Ascending aorta (tissue), 2 donors: ENCODE measurements around the gene TREH. TPM values are rescaled to one million over a fixed set of nuclear protein-coding genes. Genes with fewer than 3 reads are reported as not detected.

ENCODE experiments used
- DNase-seq, 2 donors: peaks; one replicate each; pipeline ENCODE4 v3.0.0-alpha.2; 2019; ENCODE audit warnings: low spot score in 2 of 2
- H3K27ac ChIP-seq, 2 donors: fragments of 200-600 bp; sonication (generic); one replicate each; pipeline ENCODE4 v1.5.1; 2016 to 2017; ENCODE audit warnings: mild to moderate bottlenecking in 1 of 2
- H3K27me3 ChIP-seq: fragments of 200-600 bp; sonication (generic); one replicate; pipeline ENCODE4 v1.5.1; 2017
- H3K36me3 ChIP-seq, 2 donors: fragments of 200-600 bp; sonication (generic); one replicate each; pipeline ENCODE4 v1.5.1; 2016
- H3K4me1 ChIP-seq, 2 donors: fragments of 200-600 bp; sonication (generic); one replicate each; pipeline ENCODE4 v1.5.1; 2016 to 2017; ENCODE audit warnings: mild to moderate bottlenecking in 1 of 2
- H3K4me3 ChIP-seq, 2 donors: fragments of 200-600 bp; sonication (generic); one replicate each; pipeline ENCODE4 v1.5.1; 2016 to 2017; ENCODE audit warnings: mild to moderate bottlenecking in 1 of 2
- H3K9me3 ChIP-seq, 2 donors: fragments of 200-600 bp; sonication (generic); one replicate each; pipeline ENCODE4 v1.5.1; 2016
- CTCF ChIP-seq, 3 experiments: fragments of 200-600 bp in 2 of 3; fragments of 450-650 bp in 1 of 3; sonication (generic) in 2 of 3; IDR thresholded peaks; one replicate each; pipeline ENCODE4 v1.5.1; 2016 to 2019; ENCODE audit warnings: antibody characterized with exemption in 3 of 3, mild to moderate bottlenecking in 1 of 3, moderate library complexity in 1 of 3
- intact Hi-C: fragments of 100-400 bp; cut with DNase I; formaldehyde crosslinking; loops from one replicate; pipeline ENCODE4 v1.15.1; 2023
- total RNA-seq: library from RNA; depleted of rRNA; stranded (reverse); fragments of >200 nt; gene quantifications from one replicate; pipeline ENCODE4 v1.1.0, GENCODE V29; 2016

Gene TREH
- total RNA-seq, 1 donor from 2014 or later = not detected

GRCh38 chr11:118628432-118628831 lies 51.0 kb downstream of the TREH start:
- intact Hi-C loops = no loop called here
- Histone ChIP-seq H3K9me3 (no peaks in the 10 kb centered on the region), H3K36me3 (peaks cover 74 to 86% of the 10 kb centered on the region in 2 donors), H3K4me3 (no peak overlapping the region), H3K27me3 (no peaks in the 10 kb centered on the region), H3K27ac (peak overlapping the region; percentile 28 to 63), H3K4me1 (peaks cover 11 to 31% of the 10 kb centered on the region in 2 donors)
- DNase-seq = no peak
- TF ChIP-seq CTCF (IDR thresholded peaks at IDR 0.05) = no peak

GRCh38 chr11:118628031-118628430 lies 51.4 kb downstream of the TREH start:
- Histone ChIP-seq H3K36me3 (peaks cover 74 to 82% of the 10 kb centered on the region in 2 donors), H3K9me3 (no peaks in the 10 kb centered on the region), H3K27me3 (no peaks in the 10 kb centered on the region), H3K4me1 (peaks cover 10 to 31% of the 10 kb centered on the region in 2 donors), H3K27ac (peak overlapping the region; percentile 28 to 63), H3K4me3 (no peak overlapping the region)
- DNase-seq = no peak
- TF ChIP-seq CTCF (IDR thresholded peaks at IDR 0.05) = no peak
- intact Hi-C loops = no loop called here

- intact Hi-C loops = no loop called here
- no peak for TF ChIP-seq CTCF (IDR thresholded peaks at IDR 0.05)
- Histone ChIP-seq H3K27me3 (no peaks in the 10 kb centered on the region), H3K4me1 (peaks cover 10 to 32% of the 10 kb centered on the region in 2 donors), H3K36me3 (peaks cover 72 to 79% of the 10 kb centered on the region in 2 donors), H3K27ac (peak overlapping the region in 1 of 2 donors; percentile 63), H3K4me3 (no peak overlapping the region), H3K9me3 (no peaks in the 10 kb centered on the region)
- DNase-seq = no peak
These were observed 51.9 kb downstream of the TREH start for GRCh38 chr11:118627566-118627965.

- no peak for TF ChIP-seq CTCF (IDR thresholded peaks at IDR 0.05)
- peaks cover 56 to 63% of the 10 kb centered on the region in 2 donors for H3K36me3 ChIP-seq
- H3K27me3 ChIP-seq = no peaks in the 10 kb centered on the region
- intact Hi-C loops = no loop called here
- H3K27ac ChIP-seq = no peak overlapping the region
- peaks cover 14 to 44% of the 10 kb centered on the region in 2 donors for H3K4me1 ChIP-seq
- DNase-seq = no peak
- no peak overlapping the region for H3K4me3 ChIP-seq
- no peaks in the 10 kb centered on the region for H3K9me3 ChIP-seq
These were observed 53.5 kb downstream of the TREH start for GRCh38 chr11:118625976-118626375.

- TF ChIP-seq CTCF (IDR thresholded peaks at IDR 0.05) = no peak
- Histone ChIP-seq H3K27me3 (no peaks in the 10 kb centered on the region), H3K4me3 (no peak overlapping the region), H3K36me3 (peaks cover 49 to 55% of the 10 kb centered on the region in 2 donors), H3K9me3 (no peaks in the 10 kb centered on the region), H3K4me1 (peaks cover 21 to 53% of the 10 kb centered on the region in 2 donors), H3K27ac (peak overlapping the region; percentile 30 to 53)
- intact Hi-C loops = no loop called here
- no peak for DNase-seq
These were observed 54.3 kb downstream of the TREH start for GRCh38 chr11:118625036-118625690.
